HG02884 (cell line): ENCODE results near the gene COL4A1.

Source experiments
- ATAC-seq: cut with Tn5 transposase; IDR thresholded peaks from one replicate; pipeline ENCODE4 v1.9.1; 2021; ENCODE audit warnings: mild to moderate bottlenecking, moderate library complexity; ENCODE audit not compliant: unreplicated experiment

COL4A1 gene

DNA sequence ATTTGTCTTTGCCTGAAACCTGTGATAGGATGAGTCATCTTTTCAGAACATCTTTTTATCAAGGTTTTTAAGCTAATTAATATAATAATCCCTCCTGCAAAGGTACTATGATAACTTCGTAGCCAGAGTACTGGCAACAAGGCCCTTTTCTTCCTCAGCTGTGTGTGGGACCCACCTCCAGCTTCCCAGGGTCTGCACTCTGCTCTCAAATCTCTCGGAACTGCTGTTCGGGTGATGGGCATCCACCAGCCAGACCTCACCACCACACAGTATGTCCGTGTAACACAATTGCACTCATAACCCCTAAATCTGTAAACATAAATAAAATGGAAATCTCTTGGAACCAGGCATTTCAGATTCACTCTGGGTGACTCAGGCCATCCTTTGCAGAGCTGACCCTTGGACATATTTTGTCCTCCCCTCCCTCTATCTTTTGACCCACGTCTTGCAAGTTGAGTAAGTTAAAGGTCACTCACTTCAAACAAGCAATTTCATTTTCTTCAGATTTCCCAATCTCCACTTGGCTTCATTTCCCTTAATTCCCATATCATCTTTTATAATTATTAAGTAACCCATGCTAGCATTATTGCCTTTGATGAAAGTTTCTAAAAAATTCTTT, 29.5 kb downstream of the COL4A1 start:
- no peak for ATAC-seq

DNA sequence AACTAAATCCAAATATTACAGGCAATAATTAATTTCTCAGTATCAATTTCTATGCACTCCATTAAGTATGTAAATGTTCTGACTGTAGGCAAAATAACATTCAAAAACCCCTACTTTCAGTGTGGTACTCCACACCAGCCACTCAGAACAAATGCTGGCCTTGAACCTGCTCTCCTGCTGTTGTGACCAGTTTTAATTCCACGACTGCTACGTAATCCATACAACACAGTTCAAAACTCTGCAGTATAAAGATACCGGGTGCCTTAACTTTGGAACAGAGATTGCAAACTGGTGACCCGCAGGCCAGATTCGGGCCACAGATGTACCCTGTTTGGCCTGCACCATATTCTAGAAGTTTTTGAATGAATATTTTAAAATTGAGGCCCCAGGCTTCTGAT, 30.4 kb downstream of the COL4A1 start:
- ATAC-seq: no peak

DNA sequence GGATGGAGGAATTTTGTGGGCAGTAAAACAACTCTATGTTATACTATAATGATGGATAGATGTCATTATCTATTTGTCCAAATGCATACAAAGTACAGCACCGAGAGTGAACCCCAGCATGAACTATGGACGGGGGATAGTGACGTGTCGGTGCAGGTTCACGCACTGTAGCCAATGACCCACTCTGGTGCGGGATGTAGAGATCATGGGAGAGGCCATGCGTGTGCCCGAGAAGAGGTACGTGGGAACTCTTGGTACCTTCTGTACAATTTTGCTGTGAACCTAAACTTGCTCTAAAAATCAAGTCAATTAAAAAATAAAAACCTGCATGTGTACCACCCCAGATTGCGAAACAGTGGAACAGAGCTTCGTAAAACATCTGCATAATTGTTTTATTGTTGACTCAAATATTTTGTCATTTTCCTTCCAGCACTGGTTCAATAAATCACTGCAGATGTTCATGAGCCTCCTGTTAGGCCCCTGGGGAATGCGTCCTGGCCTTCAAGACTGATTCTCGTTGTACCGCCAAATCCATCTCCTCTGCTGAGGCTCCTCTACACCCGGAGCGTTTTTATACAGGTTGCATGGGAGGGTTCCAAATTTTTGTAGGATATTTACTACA, 30.9 kb downstream of the COL4A1 start:
- no peak for ATAC-seq

DNA sequence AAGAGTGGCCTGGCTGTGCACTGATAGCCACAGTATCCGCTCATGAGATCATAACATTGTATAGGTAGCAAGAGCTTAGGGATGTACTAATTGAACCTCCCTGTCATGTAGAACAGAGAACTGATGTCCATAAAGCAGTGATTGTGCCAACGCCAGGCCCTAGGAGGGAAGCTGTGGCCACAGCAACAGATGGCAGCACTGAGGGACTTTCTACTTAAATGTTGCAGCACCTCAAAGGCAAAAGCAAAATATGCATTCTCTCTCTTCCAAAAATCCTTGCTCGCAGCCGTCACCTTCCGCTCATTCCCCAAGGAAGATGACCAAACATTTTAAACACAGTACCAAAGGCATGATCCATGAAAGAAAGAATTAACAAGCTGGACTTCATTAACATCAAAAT, 32.3 kb downstream of the COL4A1 start:
- no peak for ATAC-seq

DNA sequence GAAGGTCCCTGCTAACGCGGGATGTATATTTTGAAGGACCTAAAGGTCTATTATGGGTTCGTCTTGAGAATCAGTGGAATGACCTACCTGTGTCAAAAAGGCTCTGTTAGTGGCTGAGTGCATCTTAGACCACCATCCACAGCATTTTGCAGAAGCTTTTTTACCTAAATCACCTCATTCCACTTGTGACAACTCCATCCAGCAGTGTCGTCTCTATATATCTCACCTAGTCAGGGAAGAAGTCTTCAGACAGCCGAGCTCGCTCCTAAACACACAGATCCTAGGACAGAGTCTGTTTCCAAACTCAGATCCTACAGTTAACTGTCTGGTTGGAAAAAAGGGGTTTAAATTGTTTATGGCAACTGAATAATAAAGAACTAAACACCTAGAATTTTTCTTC, 33.7 kb downstream of the COL4A1 start:
- no peak for ATAC-seq

DNA sequence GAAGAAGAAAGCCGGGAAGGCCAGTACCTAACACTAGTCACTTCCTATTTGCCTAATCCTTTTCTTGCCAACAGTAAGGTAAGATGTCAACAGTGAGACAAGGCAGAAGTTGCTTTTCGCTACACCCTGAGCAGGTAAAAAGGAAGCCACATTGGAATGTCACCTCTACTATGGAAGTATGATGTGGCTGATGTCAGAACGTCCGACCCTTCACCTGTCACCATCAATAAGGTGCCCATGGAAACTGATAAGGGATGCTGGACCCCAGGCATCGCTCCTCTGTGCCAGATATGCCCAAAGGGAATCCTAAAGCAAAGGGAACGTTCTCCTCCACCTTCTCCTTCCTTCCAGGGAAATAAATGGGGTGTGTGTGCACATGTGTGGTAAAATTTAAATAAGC, 34.3 kb downstream of the COL4A1 start:
- ATAC-seq: no peak

DNA sequence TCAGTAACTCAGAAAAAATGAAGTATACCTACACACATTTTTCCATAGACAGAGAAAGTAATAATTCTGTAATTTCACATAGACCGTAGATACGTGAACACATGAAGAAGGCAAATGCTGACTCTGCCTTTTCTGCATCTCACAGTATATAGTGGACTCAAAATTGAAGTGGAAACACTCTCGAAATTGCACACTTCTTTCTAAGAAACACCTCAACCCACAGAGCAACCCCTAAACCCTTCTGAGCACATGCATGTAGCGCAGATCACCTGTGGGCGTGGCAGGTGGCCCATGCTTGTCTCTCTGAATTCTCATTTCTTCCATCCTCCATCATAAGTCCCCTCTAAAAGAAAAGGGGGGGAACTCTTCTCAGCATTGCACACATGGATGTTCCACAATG, 34.7 kb downstream of the COL4A1 start:
- no peak for ATAC-seq

DNA sequence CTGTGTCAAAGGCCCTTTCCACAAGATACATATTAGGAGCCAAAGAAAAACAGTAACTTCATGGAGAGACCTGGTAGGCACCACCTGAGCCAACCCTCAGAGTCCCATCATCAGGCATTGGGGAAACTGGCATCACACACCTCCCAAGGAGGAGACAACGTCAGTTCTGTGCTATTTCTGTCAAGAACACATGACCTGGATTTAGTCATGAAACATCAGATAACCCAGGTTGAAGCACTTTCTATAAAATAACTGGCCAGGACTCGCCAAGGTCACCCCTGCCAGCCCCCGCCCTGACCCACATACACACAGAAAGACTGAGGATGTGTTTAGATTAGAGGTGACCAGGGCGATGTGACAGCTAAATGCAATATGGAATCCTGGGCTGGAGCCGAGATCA, 35.6 kb downstream of the COL4A1 start:
- ATAC-seq: no peak

DNA sequence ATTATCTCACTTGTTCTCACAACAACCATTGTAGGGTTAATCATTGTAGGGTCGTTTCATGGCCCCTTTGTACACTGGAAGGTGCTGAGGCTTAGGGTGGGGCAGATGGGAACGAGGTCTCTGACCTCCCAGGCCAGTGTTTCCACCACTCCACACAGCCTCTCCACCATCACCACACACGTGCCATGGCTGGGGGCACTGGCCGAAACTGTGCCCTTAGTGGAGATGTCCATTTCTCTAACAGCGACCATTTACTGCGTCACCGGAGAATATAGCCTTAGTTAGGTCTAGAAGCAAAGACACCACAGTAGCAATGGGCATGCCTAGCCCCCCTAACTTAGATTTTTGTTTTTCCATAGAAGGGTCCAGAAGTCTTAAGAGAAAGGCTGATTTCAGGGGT, 36.5 kb downstream of the COL4A1 start:
- no peak for ATAC-seq

DNA sequence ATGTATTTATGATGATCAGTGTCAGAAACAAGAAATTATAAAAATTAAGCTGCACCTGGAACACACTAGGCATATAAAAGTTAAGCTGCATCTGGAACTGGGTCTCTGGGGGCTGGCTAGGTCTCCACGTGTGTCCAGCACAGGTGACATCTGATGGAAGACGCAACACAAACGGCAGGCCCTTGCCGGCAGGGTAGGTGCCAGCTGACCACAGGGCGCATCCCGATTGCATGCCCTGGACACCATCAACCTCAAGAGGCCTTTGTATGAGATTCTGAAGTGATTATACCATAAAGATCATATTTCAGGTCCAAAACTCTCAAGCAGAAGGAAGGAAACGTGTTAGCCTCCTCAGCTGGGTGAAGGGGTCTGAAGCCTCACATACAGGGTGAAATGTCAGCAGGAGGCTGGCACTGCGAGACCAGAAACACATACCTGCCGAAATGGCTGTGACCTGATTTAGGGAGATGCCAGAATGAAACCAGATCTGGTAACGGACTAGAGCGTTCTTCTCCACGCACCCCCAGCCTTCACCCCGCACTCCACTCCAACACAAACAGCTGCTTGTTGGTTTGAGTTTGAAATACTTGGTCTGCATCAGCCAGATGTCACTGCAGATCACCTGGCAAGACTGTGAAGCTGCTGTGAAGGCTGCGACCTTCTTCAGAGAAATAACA, 37.3 kb downstream of the COL4A1 start:
- ATAC-seq: no peak

DNA sequence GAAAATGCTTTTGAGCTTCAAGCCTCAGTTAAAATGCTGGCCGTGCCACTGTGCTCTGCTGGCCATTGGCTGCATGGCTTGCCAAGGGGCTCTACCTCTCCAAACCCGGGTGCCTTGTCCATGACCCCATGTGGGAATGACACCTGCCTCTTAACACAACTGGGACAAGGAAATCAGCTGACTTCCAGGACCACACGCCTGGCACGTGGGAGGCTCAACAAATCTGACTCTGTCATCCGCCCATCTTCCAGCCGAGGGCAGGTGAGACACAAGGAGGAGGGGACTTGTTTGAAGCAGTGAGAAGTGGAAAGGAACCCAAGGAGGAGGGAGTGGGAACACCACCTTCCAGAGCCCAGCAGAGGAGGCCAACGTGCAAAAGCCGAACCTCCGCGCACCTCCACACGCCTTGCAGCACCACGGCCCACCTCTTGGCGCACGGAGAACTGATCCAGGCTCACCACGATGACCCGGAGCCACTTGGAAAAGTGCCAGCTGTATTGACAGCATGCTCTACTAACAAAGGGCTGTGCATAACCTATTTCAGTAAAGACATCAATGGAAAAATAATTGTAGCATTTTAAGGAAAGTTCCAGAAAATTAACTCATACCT, 38.3 kb downstream of the COL4A1 start:
- ATAC-seq: no peak

DNA sequence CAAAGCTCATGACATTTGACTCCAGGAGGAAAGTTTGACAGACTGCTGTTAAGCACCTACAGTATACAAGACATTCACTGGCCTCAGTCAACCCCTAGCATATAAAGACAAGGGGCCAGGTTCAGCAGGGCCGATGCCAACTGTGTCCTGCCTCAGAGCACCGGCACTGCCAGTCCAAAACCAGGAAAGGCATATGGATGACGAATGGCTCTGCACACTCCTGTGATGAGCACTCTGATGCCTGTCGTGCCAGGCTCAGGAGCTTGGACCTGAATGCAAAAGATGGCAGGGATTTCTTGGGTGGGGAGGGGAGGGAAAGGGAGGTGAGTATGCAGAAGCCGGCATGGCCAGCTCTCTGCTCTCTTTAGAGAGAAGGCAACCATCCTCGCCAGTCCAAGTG, 38.9 kb downstream of the COL4A1 start:
- no peak for ATAC-seq

DNA sequence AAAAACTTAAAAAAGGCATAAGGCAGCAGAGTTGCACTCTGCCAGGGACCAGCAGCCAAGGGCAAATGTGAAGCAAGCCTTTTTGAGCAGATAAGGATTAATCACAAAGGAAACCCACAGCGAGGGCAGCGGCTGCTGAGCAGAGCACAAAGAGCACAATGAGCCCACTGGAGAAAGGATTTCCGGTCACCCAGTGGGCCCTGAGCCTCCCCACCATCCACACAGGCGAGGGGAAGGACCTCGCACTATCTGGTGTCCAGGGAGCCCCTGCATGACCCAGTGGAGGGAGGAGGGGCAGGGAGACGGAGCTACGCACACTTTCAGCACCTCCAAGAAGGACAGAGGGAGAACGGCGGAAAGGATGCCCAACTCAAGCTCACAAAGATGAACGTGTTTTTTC, 40.0 kb downstream of the COL4A1 start:
- ATAC-seq: no peak

DNA sequence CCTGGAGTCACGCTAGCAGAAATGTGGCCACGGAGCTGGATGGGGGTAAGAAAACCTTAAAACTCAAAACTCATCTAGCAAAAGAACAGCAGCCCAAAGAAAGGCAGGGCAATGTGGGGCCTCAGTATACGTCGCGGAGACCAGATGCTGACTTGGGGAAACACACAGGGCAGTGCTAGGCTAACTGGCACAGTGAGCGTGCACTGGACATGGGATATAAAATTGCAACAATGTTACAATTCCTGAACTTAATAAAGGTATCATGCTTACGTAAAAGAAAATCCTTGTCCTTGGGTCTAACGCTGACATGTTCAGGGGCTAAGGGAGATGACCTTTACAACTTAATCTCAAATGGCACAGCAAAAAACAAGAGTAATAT, 40.5 kb downstream of the COL4A1 start:
- ATAC-seq: no peak

DNA sequence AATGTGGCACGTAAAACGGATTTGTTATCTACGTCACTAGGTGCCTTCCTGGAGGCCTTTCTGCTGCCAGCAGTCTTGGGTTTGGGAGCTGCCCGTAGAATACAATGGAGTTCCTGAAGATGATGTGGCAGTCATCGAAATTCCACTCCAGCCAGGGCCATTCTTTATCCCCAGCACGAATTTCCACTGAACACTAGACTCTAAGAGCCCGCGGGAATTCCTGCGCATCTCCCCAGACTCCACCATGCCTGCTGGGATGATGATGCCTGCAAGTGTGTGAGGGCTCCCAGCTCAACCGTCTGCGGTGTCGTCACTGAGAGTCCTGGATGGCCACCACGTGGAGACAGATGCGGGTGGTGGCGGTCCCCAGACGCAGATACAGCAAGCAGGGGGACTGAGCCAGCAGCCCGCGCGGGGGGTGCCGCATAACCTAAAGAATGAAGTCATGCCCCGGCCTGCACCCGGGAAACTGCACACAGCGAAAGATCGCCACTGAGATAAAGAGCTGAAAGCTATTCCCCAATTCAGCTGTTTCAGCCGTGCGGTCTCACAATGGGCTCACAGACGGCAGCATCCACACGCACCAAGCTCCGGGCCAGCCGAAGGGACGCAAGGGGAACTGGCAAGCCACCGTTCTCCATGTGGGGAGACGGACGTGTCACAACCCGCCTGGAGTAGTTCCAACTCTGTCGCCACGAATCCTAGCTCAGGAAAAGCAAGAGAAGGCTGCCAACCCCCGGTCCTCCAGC, 41.1 kb downstream of the COL4A1 start:
- no peak for ATAC-seq

DNA sequence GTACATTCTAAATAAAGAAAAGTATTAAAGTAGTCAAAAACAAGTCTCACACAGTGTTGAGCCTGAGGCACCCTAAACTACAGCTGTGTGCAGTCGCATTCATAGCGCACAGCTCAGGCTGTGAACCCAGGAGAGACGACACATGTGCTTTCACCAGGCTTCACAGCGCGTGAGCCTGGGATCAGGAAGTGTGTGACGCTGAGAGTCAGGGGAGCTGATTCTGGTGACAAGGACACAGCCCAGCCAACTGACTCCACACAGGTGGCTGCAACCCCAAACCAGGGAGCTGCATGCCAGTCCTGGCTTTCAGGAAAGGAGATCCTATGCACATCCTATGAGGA, 41.6 kb downstream of the COL4A1 start:
- ATAC-seq: no peak

DNA sequence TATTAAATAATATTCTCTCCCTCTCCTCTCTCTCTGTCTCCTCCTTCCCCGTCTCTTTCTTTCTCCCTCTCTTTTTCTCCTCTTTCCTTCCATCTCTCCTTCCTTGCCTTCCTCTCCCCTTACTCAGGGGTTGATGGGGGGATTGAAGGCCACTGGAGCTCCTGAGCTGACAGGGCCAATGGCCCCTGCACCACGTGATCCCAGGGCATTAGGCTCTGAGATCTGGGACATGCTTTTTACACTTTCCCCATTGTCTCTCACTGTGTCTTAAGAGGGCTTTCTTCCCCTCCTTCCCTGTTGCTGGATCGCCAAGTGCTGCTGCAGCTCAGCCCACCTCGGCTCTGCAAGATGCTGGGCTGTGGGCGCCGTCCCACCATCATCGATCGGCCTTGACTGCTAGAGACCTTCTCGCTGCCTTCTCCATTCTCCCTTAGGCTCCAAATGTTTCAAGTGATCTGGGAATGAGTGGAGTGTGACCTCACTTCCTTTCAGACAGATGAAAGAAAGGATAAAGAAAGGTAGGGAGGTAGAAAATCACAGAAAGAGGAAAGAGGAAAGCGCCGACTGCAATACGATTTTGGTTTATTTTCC, 42.2 kb downstream of the COL4A1 start:
- ATAC-seq: no peak

DNA sequence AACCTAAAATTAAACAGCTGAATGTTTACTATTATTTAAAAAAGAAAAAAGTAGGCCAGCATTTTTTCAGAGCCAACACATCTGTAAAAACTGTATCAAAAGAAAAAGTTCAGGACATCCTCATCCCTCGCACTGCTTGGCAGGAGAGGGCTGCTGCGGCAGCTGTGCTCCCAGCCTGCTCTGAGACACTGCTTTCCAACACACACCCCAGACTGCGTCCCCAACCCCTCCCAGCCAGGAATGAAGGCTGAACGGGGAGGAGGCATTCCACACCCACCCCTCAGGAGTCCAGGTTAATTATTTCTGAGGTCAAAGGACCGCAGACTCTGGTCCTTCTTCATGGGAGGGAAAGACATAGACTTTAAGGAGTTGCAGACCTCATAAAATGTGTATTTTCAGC, 43.1 kb downstream of the COL4A1 start:
- ATAC-seq: no peak

DNA sequence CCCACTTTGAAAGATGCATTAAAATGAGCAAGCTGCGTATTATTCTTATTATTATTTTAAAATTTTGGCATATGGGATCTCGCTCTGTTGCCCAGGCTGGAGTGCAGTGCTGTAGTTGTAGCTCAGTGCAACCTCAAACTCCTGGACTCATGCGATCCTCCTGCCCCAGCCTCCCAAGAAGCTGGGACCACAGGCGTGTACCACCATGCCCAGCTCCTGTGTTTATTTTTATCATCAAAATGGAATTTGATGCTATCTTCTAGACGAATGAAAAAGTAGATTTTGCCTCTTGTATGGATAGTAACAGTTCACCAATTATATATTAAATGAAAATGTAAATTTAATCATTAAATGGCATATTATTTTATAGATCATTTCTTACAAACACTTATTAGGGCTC, 43.6 kb downstream of the COL4A1 start:
- no peak for ATAC-seq

DNA sequence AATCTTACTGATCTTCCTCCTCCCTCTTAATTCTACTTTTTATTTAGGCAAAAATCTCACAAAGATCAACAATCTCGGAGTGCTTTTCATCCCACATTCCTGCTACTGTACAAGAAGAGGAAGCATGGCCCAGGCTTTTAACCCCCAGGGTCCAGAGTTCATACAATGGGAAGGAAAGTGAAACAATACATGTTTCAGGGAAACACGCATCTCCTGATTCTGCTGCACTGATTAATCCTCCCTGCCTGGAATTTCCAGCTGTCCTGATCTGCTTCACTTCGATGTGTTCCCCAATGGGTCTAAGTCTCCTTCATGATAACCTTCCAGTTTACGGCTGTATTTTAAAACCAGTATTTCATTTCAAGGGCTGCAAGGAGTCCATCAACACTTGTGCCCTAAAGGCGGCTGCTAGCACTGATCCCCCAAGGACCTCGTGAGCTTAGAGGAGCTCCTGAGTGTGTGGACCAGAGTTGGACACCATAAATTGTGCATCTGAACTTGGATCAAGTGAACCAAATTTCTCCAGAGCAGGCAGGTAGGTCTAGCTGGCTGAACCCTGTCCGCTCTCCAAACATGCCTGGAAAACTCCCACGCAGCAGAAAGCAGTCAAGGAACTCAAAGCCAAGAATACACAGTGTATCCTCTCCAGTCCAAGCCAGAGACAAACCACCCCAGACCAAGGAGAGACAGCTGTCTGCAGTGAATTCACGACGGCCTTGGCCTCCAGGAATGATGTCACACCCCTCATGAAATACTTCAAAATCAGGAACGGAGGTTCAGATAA, 44.3 kb downstream of the COL4A1 start:
- no peak for ATAC-seq

DNA sequence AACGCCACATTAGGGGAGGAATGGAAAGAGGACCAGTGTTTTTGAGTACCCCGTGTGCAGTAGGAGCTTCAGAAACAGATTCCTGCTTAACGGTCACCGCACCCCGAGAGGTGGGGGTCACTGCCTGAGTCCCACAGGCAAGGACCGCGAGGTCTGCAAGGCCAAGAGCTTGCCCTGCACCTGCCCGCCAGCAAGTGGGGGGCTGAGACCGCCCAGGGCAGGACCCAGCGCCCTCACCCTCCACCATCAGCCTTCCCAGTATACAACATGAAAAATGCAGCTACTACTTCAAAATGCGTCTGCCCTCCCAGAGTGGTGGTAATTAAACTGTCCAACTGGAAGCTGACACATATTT, 44.9 kb downstream of the COL4A1 start:
- ATAC-seq: no peak
